DMS 273 (cell line): ENCODE results near the gene ZCCHC7.

Experiments used
- DNase-seq: peaks from one replicate; lab custom pipeline; 2025; ENCODE audit not compliant: unreplicated experiment; lab: John Stamatoyannopoulos, UW

Gene ZCCHC7

DNA sequence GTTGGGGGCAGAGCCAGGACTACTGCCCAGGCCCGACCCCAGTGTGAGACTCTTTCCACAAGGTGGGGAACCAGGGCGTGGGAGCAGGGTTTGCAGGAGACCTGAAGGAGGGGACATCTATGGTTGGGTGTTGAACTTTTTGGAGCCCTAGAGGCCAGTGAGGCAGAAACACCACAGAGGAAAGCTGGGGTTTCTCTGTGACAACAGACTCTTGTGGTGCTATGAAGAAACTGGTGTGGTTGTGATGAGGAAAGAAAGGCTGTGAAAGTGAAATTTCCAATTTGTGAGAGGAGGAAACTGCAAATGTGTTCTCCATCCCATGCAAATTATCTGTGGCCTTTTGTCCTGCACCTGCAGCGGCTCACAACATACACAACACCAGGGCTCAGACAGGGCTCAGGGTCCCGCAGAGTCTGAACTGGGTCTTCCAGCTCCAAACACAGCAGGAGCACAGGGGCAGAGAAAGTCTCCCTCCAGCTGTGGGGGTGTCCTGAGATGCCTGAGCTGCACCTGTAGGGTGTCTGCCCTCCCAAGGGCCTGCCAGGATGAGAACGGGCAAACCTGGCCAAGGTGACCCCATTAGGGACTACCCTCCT lies 250.7 kb downstream of the ZCCHC7 start:
- DNase-seq = no peak

DNA sequence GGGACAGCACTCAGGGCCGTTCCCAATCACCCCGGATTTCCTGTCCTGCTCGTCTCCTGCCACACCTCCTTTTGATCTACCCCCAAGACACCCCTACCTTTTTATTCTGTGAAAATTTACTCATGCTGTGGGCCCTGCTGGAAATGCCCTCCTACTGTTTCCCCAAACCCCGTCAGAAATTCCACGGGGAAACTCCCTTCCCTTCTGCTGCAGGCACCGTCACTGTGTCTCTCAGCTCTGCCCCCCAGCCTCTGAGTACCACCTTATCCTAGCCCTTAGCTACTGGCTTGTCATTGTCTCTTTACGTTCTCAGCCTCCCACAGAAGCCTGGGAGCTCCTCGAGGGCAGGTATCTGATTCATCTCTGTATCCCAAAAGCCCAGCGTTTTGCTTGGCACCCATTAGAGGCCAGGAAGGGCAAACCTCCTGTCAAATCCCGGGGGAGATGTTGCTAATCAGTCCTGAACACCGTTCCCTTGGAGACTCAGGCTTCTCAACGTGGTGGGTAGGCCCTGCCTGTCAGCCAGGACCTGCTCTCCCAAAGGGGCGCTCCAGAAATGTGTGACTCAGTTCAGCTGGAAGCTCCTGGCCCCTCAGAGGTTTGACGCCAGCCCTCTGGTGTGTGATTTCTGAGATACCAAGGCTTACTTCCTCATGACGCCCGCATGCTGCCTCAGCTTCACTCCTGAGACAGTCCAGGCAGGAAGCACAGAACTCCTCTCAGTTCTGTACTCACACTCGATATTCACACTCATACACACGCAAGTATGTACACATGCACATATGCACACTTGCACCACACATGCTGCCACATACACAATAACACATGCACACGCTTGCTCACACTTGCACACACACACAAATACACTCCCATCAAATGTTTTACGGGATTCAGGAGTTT lies 251.4 kb downstream of the ZCCHC7 start:
- no peak for DNase-seq

DNA sequence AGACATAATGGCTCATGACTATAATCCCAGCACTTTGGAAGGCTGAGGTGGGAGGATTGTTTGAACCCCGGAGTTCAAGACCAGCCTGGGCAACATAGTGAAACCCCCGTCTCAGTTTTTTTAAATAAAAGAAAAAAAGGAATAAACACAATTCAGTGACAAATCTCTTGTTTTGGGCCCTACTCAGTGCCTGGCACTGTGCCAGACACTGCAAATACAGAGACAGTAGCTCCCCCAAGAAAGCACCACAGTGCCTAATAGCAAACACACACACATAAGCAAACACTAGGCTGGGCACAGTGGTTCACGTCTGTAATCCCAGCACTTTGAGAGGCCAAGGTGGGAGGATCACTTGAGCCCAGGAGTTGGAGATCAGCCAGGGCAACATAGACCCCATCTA lies 252.5 kb downstream of the ZCCHC7 start:
- no peak for DNase-seq

DNA sequence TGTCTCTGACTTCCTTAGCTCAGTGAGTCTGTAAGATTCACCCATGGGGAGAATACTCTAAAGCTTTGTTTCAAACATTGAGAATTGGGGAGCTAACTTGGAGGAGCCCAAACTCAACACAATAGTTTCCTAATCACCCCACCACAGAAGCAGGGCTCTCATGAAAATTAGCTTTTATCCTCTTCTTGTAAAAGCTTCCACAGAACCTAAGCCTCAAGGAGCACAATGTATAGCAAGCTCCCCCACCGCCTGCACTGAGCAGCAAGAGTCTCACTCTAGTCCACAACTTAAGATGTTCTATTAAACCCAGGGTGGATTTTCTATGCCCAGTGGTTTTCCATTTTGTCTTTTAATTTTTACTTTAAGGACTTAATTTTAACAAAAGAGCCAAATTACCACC lies 253.2 kb downstream of the ZCCHC7 start:
- no peak for DNase-seq

DNA sequence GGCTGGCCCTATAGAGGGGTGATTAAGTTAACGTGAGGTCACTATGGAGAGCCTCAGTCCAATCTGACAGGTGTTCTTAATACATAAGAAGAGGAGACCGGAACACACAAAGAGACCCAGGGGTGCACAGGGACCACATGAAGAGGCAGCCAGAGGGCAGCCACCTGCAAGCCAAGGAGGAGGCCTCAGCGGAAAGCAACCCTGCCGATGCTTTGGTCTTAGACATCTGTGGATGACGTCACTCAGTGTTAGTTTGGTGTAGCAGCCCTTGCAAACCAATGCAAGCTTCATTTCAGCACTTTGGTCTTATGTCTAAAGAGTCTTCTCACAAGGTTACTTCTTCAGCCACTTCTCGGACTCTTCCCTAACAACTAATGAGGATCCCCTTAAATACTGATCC lies 254.5 kb downstream of the ZCCHC7 start:
- no peak for DNase-seq

DNA sequence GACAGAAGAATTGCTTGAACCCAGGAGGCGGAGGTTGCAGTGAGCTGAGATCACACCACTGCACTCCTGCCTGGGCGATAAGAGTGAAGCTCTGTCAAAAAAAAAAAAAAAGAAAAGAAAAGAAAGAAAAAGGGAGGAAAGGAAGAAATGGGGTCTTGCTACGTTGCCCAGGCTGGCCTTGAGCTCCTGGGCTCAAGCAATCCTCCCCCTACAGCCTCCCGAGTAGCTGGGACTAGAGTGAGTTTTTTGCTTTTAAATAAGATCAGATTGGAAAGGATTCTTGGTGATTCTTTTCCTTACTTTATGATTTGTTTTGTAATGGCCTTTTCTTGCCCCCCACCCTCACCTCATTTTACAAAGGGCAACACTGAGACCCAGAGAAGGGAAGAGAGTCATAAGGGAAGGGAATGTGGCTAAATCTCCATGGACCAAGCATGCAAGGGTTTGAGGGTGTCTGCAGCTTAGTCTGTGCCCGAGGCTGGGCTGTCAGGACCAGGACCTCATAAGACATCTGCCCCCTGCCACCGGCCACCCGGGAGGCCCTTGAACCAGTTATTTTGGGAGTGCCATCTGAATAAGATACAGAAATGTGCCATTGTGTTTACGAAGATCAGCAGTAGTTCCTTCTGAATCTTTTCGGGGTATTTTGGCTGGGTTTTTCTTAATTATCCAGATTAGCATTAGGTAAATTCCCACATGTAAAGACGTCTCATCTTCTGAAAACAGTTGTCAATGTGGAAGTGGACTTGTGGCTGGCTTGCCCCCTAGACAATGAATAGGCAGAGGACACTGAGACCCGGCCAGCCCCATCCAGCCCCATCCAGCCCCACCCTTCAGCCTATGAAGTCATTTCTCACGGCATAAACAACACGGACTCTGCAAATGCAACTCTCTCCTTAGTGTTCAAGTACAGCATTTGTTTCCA lies 257.6 kb downstream of the ZCCHC7 start:
- no peak for DNase-seq

DNA sequence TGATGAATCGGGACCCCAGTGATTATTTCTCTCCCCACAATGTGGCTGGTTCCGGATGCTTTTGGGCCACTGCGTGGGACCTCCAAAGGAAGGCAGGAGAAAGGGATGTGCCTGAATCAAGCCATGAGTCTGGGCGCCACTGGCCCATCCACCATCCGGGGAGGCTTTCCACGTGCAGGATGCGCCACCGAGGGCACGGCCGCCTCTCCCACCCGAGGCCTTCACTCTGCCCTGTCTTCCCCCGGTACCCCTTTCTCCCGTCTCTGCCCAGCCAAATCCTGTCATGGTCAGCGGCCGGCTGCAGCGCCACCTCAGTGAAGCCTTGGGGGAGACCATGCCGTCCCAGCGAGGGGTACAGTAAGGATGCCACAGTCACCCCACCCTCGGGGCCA lies 258.2 kb downstream of the ZCCHC7 start:
- DNase-seq = no peak

DNA sequence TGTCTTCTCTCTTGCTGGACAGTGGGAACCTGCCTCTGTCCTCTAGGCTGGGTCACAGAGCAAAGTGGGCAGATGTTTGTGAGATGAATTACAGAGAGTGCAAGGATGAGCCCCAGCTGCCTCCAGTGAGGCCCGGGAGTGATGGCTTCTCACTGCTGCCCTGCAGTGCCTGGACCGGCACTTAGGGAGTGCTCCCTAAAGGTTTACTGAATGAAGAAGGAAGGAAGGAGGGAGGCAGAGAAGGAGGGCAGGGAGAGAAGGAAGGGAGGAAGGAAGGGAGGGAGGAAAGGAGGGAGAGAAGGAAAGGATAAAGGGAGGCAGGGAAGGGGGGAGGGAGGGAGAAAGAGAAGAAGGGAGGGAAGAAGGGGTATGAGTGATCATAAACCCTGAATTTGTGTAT lies 259.5 kb downstream of the ZCCHC7 start:
- no peak for DNase-seq

DNA sequence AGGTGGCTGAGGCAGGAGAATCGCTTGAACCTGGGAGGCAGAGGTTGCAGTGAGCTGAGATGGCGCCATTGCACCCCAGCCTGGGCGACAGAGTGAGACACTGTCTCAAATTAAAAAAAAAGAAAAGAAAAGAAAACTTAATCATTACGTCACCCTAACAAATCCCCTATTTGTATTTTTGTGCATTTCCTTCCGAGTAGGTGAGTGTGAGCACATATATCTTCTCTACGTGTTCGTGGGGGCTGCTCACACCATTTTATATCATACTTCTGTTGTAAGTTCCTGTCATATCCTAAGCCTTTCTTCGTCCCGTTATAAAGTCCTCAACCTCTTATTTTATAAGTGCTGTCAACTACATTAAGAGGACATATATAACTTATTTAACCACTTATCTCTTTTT lies 260.2 kb downstream of the ZCCHC7 start:
- no peak for DNase-seq

DNA sequence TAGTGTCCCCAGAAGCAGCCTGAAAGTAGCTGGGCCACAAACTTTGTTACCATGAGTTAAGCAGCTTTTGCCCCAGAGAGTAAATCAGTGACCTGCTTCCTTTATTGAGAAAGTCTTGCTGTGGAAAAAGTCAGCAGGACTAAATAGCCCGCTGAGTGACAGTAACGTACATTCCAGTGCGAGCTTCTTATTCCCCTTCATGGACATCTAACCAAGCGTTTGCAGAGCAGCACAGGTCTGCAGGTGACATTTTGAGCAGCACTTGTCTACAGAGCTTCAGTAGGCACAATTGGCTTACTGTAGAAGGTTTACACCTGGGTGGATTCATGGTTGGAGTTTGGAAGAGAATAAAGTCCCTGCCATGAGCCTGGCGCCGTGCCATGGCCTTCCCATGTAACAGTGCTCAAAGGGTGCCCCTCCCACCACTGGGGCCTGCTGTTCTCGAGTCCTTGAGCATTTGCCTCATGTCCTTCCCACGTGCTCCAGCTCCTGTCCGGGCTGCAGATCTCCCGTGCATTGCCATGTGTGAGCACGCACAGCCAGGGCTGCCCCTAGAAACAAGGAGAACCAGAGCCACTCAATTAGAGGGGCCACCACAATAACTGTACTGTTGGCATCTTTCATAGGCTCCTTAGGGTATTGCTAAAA lies 260.8 kb downstream of the ZCCHC7 start:
- DNase-seq = peak; percentile 21

DNA sequence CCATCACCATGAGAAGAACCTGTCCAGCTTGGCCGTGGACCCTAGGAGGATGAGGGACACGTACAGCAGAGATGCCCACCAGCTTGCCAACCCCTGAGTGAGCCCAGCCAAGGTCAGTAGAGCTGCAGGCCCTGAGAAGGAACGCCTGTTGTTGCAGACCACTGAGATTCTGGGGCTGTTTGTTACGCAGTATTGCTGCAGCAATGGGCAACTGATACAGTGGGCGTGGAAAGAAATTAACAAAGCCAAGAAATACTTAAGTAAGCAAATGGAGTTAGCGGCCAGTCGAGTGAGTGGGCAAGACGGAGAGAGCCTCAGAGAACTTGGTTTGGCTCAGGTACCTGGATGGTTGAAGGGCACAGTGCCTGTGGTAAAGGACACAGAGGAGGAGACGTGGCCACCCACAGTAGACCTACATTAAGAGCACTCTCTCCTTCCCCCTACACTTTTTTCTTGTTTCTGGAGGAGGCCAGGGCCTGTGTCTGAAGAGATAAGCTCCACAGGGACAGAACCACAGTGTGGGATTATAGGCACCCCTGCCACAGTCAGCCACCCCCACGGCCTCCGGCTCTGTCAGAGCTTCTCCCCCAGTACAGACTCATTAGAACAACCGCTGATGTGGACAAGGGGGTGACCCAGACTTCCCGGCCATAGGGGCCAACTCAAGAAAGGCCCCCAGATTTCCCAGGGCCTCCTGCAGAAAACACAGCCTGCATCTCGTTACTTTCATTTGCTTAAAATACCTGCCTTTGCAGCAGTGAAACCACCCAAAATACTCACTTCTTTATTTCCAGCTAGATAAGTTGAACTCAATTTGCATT lies 262.0 kb downstream of the ZCCHC7 start:
- no peak for DNase-seq

DNA sequence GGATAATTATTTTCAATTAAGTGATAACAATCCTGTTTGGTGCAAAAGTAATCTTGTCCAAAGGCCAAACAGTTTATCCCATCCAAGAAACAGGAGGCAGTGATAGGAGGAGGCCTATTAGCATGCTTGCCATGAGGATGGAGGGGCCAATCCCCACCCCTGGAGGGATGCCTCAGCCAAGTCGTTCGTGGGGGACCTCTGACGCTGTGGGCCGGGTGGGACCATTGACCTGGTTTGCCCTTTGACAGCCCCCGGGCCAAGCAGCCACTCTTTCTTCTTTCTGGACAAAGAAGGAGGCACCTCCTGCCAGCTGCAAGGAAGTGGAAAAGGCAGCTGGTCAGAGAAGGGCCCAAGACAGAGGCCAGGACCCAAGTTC lies 262.6 kb downstream of the ZCCHC7 start:
- no peak for DNase-seq

DNA sequence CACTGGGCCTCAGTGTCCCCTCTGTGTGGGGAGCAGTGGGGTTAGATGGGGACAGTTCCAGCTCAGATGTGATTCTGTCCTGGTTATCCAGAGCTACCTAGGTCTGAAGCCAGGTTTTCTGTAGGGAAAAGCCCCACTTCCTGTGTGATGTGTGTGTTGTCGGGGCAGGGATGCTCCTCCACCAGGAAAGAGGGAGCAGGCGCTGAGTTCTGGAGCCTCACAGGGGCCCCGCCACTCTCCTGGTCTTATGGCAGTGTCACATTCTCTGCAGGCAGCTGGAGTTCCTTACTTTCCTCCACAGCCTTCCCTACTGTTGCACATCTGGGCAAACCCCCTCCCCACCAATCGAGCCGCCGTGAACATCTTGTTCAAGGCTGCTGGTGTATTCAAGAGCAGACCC lies 263.0 kb downstream of the ZCCHC7 start:
- DNase-seq = no peak

DNA sequence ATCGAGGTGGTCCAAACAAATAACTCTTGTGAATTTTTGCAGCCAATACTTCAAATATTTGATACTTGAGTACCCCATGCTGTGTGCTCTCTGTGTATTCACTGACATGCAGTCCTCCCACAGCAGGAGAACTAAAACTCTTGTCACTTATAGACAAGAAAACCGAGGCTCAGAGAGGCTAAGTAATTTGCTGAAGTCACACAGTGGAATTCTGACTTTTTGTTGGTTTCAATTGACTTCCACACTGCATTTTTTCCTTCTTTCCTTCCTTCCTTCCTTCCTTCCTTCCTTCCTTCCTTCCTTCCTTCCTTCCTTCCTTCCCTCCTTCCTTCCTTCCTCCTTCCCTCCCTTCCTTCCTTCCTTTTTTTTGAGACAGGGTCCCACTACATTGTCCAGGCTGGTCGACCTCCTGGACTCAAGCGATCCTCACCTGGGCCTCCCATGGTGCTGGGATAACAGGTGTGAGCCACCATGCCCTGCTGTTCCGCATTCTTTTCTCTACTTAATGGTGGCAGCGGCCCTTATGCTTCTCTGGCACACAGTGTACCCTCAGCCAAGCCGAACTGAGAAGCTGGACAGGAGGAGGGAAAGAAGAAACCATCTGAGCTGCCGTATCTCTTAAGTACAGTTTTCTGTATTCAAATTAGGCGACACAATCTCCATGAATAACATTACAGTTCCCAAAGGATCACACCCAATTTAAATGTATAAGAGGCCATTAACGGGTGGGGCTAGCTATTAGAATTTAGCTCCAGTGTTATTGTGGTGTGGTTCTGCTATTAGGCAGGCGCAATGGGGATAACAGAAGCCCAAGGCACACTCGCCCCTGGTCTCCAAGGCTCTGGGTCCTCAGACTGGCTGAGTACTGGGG lies 263.7 kb downstream of the ZCCHC7 start:
- peak; percentile 23 for DNase-seq

DNA sequence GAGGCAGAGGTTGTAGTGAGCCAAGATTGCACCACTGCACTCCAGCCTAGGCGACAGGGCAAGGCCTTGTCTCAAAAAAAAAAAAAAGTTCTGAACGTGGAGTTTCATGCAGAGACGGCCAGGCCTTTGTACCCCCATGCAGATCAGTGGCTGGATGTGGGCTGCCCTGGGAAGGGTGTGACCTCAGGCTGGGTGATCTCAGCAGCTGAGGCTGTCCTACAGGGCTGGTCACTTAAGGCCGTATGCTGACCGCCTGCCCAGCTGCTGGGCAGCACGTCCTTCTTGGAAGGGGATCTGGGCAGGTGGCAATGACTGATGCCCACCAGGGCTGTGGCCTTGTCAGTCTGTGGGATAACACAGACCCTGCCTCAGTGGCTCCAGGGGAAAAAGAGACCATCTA lies 264.9 kb downstream of the ZCCHC7 start:
- DNase-seq = no peak

DNA sequence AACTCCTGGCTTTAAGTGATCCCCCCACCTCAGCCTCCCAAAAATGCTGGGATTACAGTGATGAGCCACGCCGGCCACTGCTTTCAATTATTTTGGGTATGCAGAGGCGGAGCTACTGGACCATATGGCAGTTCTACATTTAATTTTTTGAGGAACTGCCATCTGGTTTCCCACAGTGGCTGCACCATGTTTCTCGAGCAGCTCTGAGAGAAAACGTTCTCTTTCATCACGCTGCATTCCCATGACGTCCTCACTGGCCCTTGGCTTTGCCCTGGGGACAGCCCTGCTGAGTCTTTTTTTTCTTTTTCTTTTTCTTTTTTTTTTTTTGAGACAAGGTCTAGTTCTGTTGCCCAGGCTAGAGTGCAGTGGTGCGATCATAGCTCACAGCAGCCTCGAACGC lies 266.6 kb downstream of the ZCCHC7 start:
- DNase-seq = peak; percentile 70

DNA sequence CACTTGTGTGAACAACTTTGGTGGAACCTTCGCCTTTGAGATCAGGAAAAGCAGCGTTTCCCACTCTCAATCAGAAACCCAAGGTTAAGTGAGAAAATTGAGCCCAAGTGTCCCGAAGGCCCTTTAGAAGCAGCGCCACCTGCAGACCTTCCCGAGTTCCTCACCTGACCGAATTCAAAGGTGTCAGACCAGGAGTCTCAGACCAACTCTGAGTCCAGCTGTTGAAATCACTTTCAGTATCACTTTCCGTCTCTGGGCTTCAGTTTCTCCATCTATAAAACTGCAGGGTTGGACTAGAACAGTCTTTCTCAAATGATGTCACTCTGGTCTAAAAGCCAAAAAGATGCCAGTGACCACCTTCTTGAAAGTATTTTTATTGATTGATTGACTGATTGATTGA lies 270.4 kb downstream of the ZCCHC7 start:
- DNase-seq = peak; percentile 33

DNA sequence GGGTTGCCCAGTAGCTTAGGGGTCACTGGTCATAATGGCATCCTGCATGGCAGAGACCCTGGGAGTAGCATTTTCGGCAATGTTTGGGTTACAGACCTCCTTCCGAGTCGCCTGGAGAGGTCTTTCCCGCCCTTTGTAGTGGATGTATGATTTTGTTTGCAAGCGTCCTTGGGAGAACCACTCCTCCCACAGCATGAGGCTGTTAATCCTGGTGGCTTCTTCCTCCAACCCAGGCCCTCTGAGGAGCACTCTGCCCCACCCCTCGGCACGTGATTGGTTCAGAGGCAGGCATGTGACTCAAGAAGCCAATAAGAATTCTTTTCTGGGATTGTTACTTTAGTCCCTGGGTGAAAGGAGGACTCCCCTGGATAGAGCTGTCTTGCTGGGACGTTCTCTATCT lies 271.9 kb downstream of the ZCCHC7 start:
- DNase-seq = no peak

DNA sequence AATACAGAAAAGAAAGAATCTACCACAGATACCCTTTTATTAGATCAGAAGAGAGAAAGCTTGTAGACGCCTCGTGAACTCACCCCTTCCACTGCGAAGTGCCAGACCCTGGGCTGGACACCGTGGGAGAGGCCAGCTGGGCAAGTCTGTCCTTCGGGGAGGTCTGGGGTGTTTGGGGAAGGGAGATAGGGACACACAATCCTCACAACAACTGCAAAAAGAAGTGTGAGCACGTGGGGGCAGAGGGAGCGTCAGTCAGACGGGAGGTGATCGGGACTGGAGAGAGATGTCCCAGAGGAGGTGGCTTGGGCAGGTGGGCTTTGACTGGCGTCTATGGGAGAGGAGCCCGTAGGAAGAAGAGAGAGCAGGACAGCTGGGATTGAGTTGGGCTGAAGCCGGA lies 274.9 kb downstream of the ZCCHC7 start:
- DNase-seq = no peak
